CD1c-positive myeloid dendritic cell (primary cell): ENCODE measurements around the gene MRAS.

Experiments
- DNase-seq: peaks from one replicate; pipeline ENCODE4 v3.0.0-alpha.2; 2016; ENCODE audit errors: extremely low spot score

MRAS gene

GRCh38 chr3:138340511-138340910, 7.9 kb upstream of the MRAS start:
- DNase-seq, result no peak

DNA sequence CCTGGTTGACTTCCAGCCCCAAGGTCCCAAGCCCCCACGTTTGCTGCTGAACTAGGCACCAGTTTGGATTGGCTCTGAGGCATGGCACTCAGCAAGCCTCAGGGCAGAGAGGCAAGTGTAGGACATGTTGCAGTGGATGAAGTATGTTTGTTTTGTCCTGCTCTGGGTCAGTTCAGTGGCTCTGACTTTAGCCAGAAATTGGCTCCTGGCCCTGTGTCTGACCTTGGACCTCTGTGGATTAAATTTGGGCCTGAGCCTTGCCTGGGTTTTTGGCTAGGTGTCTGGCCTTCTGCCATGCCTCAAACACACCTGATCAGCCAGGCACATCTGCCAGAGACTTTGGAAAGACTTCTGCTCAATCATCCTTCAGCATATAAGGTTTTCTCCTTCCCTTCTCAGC, 3.6 kb upstream of the MRAS start:
- DNase-seq, result no peak

- DNase-seq, result peak; percentile 18
Measured at GRCh38 chr3:138348754-138349739, 668 bp downstream of the MRAS start.

DNA sequence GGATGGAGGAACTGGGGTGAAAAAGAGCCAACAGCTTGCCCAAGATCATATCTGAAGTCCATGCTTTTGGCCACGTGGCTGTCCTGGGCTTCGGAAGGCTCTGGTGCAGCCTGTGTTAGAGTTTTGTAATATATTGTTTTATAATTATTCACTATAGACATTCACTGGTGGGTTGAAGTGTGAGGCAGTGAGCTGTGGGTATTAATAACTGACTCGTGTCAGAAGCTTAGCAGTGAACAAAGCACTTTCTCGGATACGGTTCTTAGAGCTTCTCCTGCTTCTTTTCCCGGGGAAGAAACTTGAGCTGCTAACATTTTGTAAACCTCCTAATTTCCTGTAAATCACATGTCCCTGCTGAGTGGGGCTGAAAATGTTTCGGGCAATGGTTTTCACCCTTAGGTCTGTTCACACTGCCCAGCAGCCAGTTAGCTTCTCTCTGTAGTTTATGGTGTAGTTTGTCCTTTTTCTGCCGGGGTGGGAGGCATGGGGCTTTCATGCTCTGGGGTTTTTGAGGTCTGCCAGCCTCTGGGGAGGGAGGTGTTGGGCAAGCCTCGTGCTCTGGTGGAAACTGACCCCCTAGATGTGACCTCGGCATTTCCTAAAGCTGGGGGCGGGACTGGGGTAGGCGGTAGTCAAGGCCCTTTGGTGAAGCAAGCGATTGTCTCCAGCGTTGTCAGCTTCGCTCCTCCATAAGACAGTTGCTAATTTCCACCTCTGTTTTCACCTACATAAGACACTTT, 1.7 kb downstream of the MRAS start:
- DNase-seq, result peak; percentile 70

- DNase-seq, result no peak
Measured at GRCh38 chr3:138351151-138351550, 2.8 kb downstream of the MRAS start.

DNA sequence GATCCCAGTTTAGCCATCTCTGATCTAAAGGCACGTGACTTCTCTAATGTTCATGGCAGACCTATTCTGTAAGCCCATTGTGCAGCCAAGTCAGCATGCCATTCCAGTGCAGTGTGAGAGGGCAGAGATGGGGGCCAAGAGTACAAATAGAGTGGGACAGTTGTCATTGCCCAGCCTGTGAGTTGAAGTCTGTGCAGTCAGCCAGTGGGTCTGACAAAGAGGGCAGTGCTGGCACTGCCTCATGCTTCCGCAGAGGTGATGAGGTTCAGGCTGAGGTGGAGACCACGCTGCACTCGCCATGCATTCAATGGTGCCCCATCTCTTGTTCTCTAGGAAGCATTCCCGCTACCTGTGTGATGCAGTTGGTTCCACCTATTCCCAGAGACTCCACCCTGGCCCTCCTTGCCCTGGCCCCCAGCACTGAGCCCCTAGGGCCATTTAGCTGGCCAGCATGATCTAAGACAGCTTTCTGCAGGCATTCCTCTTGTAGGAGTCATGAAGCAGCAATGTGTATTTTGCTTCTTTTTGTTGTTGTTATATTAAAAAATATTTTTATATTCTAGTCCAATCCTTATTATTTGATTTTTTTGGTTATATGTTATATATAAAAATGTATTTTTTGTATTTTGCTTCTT, 3.7 kb downstream of the MRAS start:
- no peak for DNase-seq

DNA sequence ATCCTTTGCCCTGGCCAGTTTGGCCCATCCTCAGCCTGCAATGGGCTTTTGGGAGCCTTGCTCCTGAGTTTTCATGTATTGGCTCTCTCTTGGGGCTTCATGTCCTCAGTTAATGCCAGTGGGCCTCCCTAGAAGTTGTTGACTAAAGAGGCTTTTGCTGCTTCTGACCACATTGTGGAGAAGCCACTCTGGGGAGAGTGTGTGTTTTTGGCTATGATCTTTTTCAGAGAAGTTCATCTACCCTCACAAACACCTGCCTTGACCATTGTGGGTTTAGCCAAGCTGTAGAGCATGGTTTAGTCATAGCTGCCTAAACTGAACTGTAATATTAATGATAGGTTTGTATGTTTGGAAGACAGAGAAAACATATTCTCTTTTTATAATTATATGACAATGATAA, 6.0 kb downstream of the MRAS start:
- no peak for DNase-seq

- no peak for DNase-seq
Measured at GRCh38 chr3:138355071-138355470, 6.7 kb downstream of the MRAS start.

DNA sequence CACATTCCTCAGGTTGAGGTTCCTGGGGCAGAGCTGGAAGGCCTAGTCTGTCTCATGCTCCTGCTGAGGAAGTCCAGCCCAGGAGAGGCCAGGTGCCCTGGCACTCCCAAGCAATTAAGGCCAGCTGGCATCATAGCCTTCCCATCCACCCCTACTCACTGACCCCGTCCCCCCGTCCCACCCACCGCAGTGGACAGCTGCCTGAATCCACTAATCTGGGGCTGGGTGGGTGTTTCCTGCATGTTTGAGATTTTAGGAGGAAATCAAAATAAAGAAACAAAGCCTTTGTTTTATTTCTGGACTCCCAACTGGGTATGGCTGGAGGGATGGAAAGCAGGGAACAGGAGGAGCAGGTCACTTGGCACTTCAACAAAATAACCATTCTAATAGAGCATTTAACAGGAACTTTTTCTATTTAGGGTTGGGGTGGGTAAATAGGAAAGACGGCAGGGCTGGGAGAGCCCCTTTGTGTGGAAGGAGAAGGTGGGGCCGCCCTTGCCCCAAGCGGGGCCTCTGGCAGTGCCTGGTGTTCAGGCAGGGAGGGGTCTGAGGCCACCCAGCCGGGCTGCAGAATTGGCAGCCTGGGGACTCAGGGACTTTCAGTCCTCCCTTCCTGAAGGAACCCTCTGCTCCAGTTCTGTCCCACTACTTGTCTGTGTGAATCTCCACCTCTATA, 8.5 kb downstream of the MRAS start:
- no peak for DNase-seq

DNA sequence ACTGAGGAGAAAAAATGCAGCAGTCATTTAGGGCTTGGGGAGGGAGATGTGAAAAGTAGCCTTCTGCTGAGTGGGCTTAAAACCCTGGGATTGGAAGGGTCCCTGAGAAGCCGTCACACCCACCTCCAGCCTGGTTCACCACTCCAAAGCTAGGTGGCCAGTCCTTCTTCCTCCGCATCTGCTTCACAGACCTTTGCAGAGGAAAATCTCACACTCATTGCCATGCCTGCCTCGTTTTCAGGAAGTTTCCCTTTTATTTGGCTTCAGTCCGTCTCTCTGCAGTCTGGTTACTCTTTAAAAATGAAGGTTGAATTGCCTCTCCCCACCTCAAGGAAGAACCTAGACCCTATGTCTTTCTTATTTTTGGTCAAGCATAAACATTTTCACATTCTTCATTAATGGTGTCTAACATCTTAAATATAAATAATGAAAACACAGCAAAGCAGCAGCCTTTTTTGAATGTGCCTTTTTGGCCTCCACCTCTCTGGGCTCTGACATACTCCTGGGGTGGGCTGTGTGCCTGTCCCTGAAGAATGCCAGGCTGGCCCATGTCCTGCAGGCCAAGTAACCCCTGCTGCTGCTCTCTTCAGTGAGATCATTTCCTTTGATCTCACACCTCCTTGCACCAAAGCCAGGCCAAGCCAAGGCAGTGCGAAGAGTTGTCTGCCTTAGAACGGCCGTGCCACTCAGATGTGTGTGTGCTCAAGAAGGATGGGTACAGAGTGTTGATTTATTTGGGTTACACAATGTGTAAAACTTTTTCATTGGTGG, 11.0 kb downstream of the MRAS start:
- no peak for DNase-seq

DNA sequence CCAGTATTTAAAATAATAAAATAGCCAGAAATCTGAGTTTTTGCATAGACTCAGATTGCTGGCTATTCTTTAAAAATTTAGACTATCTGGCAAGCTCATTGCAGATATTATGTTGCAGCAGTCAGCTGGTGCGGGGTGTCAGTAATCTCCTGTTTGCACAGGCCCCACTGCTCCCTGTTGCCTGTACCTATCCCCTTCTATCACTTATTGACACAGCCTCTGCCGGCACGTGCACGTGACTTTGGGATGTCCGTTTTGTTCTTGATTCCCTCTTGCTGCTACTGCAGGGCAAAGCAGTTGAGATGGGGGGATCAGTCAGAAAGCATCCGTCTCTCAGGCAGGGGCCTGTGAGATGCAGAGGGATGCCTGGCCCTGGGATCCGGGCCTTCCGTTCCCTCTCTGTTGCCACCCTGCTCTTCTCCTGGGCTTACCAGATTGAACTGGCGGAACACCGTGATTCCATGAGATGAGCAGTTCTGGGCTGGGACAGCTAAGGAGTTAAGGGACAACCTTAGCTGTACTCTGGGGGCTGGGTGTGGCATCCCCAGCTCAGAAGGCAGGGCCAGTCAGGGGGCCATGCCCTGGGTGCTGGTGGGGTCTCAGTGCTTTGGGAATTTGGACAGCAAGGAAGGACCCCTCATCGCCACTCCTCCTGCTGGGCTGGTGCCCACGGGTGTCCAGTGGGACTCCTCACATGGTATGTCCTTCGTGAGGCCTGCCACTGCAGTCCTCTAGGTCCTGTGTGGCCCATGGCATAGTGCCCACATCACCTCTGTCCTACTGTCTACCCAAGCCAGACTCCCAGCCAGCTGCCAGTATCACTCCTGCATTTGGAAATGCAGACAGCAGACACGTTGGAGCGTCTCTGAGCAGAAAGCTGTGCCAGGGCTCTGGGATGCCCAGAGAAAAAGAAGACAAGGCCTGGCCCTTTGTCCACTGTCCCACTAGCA, 11.8 kb downstream of the MRAS start:
- DNase-seq, result no peak

DNA sequence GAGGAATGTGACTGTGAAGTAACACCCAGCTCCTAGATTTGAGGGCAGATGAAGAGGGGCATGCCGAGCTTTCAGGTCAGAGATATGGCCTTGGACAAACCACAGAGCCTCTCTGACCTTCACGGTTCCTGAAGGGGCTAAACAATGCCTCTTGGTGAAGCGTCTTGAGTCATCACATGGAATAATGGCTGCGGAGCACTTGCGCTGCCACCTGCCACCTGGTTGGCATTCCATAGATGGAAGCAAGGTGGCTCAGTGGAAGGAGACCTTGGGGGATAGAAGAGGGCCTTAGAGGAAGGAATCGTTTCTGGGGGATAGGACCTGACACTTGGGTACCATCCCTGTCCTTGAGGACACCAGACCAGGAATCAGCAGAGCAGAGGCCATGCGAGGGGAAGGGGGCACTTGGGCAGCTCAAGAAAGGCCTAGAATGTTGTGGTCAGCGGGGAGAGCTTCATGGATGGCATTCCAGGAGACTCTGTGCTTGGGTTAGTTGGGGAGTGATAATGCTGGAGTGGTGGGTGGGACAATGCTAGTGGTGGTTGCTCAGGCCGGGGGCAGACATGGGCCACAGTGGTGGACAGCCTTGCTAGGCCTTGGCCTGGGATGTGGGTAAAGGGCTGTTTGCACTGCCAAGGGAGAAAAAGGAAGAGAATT, 12.6 kb downstream of the MRAS start:
- no peak for DNase-seq

GRCh38 chr3:138361561-138361971, 13.2 kb downstream of the MRAS start:
- no peak for DNase-seq

DNA sequence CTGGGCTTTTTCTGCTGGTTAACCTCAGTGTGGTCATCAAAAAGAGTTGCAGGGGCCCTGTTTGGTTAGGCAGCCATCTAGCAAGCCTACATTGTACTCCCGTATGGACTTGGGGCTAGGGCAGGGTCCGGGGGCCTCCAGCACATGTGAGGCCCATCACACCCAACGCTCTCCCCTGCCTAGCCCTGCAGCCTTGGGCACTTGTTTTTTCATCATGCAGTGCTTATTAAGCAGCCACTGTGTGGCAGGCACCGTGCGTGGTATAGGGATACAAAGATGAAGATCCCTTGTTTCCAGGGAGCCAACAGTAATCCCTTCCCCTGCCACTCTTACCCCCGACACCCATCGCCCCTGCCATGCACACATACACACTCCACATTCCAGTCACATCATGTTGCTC, 14.2 kb downstream of the MRAS start:
- peak; percentile 26 for DNase-seq

DNA sequence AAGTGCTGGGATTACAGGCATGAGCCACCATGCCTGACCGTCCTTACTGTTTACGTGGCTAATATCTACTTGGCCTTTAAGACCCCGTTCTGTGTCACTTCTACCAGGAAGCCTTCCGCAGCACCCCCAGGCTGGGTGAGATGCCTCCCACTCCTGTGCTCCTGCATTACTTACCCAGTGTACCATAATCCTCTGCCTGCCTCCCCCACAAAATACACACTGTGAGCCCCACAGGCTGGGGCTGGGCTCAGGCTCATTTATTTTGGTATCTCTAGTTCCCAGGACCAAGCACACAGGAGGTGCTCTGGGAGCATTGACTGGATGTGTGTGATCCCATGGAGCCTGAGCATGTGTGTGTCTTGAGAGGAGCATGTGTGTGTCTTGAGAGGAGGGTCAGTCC, 14.9 kb downstream of the MRAS start:
- DNase-seq, result no peak

- no peak for DNase-seq
Measured at GRCh38 chr3:138364356-138365252, 16.2 kb downstream of the MRAS start.

GRCh38 chr3:138365253-138365555, 16.8 kb downstream of the MRAS start:
- DNase-seq, result no peak

DNA sequence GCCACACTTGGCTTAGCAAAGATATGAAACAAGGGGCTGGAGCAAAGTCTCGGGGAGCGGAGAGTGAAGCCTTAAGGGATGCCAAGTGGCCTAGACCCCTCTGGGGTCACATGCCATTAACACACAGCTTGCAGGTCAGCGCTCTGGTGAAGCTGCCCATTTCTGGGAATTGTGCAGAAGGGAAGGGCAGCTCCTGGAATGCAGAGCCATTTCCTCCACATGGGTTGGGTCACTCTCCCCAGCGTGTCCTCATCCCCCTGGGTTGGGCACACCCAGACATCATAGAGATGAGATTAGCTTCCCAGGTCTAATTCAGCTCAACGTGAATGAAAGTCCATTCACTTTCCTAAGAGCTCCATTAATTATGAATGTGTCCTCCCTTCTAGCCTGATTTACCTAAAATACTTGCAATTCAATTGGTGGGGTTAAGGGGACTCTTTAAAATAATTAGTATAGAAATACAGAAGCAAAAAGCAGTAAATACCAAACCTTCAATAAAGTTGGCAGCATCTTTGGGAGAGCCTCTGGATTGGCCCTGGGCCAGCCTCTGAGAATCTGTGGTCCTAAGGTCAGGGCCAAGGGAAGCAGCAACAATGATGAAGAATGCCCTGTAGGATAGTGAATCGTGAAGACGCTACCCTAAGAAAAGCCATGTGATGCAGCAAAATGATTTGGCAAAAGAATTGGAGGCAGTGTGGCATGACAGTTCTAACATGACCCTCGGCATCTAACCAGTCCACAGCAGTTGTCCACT, 17.8 kb downstream of the MRAS start:
- DNase-seq, result no peak
